Vagina (tissue), 2 donors: ENCODE results near the gene STIM2. TPM values are rescaled to one million over a fixed set of nuclear protein-coding genes. Genes with fewer than 3 reads are reported as not detected.
"Not testable (repeated sequence)": the region's sequence is repeated elsewhere in the genome, so short reads cannot be mapped to it uniquely, and the experiment has no call there.

ENCODE experiments used
- DNase-seq, 2 donors: peaks; one replicate each; pipeline ENCODE4 v3.0.0-alpha.2; 2017; ENCODE audit errors: extremely low spot score in 2 of 2
- H3K27ac ChIP-seq: fragments of 200-600 bp; sonication (generic); one replicate; pipeline ENCODE4 v1.5.1; 2019
- H3K27me3 ChIP-seq: fragments of 200-600 bp; sonication (generic); one replicate; pipeline ENCODE4 v1.5.1; 2019
- H3K36me3 ChIP-seq, 2 donors: fragments of 200-600 bp; sonication (generic); one replicate each; pipeline ENCODE4 v1.5.1; 2017 to 2019
- H3K4me1 ChIP-seq: fragments of 200-600 bp; sonication (generic); one replicate; pipeline ENCODE4 v1.5.1; 2019
- H3K4me3 ChIP-seq, 2 donors: fragments of 200-600 bp; sonication (generic); 1 replicate in 1 of 2; 2 replicates in 1 of 2; pipeline ENCODE4 v1.5.1; 2016 to 2019
- H3K9me3 ChIP-seq: fragments of 200-600 bp; sonication (generic); one replicate; pipeline ENCODE4 v1.5.1; 2019
- CTCF ChIP-seq, 3 experiments: fragments of 450-650 bp in 2 of 3; fragments of 200-600 bp in 1 of 3; sonication (generic) in 1 of 3; IDR thresholded peaks; one replicate each; pipeline ENCODE4 v1.5.1; 2017 to 2019; ENCODE audit warnings: antibody characterized with exemption in 3 of 3, mild to moderate bottlenecking in 2 of 3, moderate library complexity in 2 of 3
- POLR2A ChIP-seq, 2 donors: fragments of 450-650 bp; IDR thresholded peaks; one replicate each; pipeline ENCODE4 v1.6.1; 2017; ENCODE audit warnings: antibody characterized with exemption in 2 of 2, mild to moderate bottlenecking in 2 of 2, moderate library complexity in 2 of 2
- POLR2AphosphoS5 ChIP-seq, 2 donors: sonication (generic); formaldehyde crosslinking; IDR thresholded peaks; one replicate each; pipeline ENCODE4 v1.9.0; 2017; ENCODE audit warnings: antibody characterized with exemption in 2 of 2, mild to moderate bottlenecking in 2 of 2, low read depth in 1 of 2; ENCODE audit not compliant: insufficient read depth in 1 of 2
- intact Hi-C: fragments of 100-400 bp; cut with DNase I; formaldehyde crosslinking; loops from one replicate; pipeline ENCODE4 v1.15.1; 2023
- total RNA-seq: library from RNA; depleted of rRNA; stranded (reverse); fragments of >200 nt; gene quantifications from one replicate; pipeline ENCODE4 v1.2.3, GENCODE V29; 2016

The STIM2 gene
- total RNA-seq, 1 donor from 2014 or later: 39.5 TPM

- no peak for TF ChIP-seq POLR2AphosphoS5 (IDR thresholded peaks at IDR 0.05; ENCODE audit: insufficient read depth in 1 of 2, low read depth in 1 of 2)
- no peak for TF ChIP-seq POLR2A (IDR thresholded peaks at IDR 0.05)
- TF ChIP-seq CTCF (IDR thresholded peaks at IDR 0.05): no peak
- Histone ChIP-seq H3K27me3 (no peaks in the 10 kb centered on the region), H3K27ac (no peak overlapping the region), H3K36me3 (peaks cover 0 to 4% of the 10 kb centered on the region in 2 donors), H3K9me3 (no peaks in the 10 kb centered on the region), H3K4me3 (no peak overlapping the region), H3K4me1 (no peaks in the 10 kb centered on the region)
- intact Hi-C loops: no loop called here
- DNase-seq: no peak
Observed at GRCh38 chr4:27020603-27021002, 160.0 kb downstream of the STIM2 start.

DNA sequence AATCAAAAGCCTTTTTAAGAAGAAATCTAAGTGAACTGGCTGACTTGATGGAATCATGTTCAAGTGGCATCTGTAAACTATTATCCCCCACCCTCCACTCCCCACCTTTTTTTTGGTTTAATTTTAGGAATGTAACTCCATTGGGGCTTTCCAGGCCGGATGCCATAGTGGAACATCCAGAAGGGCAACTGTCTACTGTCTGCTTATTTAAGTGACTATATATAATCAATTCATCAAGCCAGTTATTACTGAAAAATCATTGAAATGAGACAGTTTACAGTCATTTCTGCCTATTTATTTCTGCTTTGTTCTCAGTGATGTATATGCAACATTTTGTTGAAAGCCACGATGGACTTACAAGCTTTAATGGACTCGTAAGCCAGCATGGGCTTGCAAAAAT is 162.3 kb downstream of the STIM2 start:
- Histone ChIP-seq H3K4me3 (no peak overlapping the region), H3K36me3 (peaks cover 0 to 4% of the 10 kb centered on the region in 2 donors), H3K27me3 (no peaks in the 10 kb centered on the region), H3K27ac (no peak overlapping the region), H3K9me3 (no peaks in the 10 kb centered on the region), H3K4me1 (no peaks in the 10 kb centered on the region)
- TF ChIP-seq CTCF (IDR thresholded peaks at IDR 0.05) (no peak), POLR2A (IDR thresholded peaks at IDR 0.05) (no peak), POLR2AphosphoS5 (IDR thresholded peaks at IDR 0.05; ENCODE audit: insufficient read depth in 1 of 2, low read depth in 1 of 2) (no peak)
- intact Hi-C loops: no loop called here
- no peak for DNase-seq

DNA sequence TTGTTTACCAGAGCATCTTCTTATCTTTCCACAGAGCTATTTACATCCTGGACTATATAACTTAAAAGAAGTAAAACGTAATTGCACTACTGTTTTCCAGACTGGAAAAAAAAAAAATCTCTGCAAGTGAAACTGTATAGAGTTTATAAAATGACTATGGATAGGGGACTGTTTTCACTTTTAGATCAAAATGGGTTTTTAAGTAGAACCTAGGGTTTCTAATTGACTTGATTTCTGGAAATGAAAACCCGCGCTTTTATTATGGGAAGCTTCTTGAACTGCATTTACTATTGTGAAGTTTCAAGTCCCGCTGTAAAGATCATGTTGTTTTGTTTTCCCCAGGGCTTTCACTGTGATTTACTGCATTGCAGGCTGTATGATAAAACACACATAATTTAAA is 162.7 kb downstream of the STIM2 start:
- no peaks in the 10 kb centered on the region for H3K4me1 ChIP-seq
- no peak for DNase-seq
- no peaks in the 10 kb centered on the region for H3K9me3 ChIP-seq
- H3K4me3 ChIP-seq: no peak overlapping the region
- intact Hi-C loops: no loop called here
- H3K27me3 ChIP-seq: no peaks in the 10 kb centered on the region
- H3K27ac ChIP-seq: no peak overlapping the region
- H3K36me3 ChIP-seq: peaks cover 0 to 4% of the 10 kb centered on the region in 2 donors
- TF ChIP-seq POLR2A (IDR thresholded peaks at IDR 0.05): no peak
- no peak for TF ChIP-seq POLR2AphosphoS5 (IDR thresholded peaks at IDR 0.05; ENCODE audit: insufficient read depth in 1 of 2, low read depth in 1 of 2)
- no peak for TF ChIP-seq CTCF (IDR thresholded peaks at IDR 0.05)

GRCh38 chr4:27024805-27025204 is 164.2 kb downstream of the STIM2 start:
- intact Hi-C loops: no loop called here
- no peaks in the 10 kb centered on the region for H3K27me3 ChIP-seq
- H3K36me3 ChIP-seq: peaks cover 0 to 4% of the 10 kb centered on the region in 2 donors
- no peak for DNase-seq
- H3K27ac ChIP-seq: no peak overlapping the region
- H3K4me1 ChIP-seq: no peaks in the 10 kb centered on the region
- H3K9me3 ChIP-seq: no peaks in the 10 kb centered on the region
- no peak overlapping the region for H3K4me3 ChIP-seq
- TF ChIP-seq POLR2A (IDR thresholded peaks at IDR 0.05) (no peak), CTCF (IDR thresholded peaks at IDR 0.05) (no peak), POLR2AphosphoS5 (IDR thresholded peaks at IDR 0.05; ENCODE audit: insufficient read depth in 1 of 2, low read depth in 1 of 2) (no peak)

DNA sequence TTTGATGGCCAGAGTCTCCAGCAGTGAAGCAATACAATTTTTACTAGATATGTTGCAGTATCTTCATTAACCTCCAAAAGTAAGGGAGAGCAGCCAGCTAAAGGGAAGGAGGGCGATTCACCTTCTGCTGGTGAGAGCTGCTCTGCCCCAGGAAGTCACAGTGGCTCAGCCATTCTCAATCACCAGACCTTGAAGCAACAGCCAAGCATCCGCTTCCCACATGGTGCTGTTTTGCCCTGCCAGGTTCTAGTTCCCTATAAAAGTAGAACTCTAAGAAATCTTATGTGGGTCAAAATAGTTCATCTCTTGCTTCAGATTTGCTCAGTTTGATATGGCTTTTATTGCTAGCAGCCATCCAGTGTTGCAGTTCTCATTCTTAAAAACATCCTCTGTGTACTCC is 166.8 kb downstream of the STIM2 start:
- H3K4me3 ChIP-seq: no peak overlapping the region
- no peaks in the 10 kb centered on the region for H3K27me3 ChIP-seq
- intact Hi-C loops: no loop called here
- no peak for TF ChIP-seq POLR2A (IDR thresholded peaks at IDR 0.05)
- TF ChIP-seq POLR2AphosphoS5 (IDR thresholded peaks at IDR 0.05; ENCODE audit: insufficient read depth in 1 of 2, low read depth in 1 of 2): no peak
- TF ChIP-seq CTCF (IDR thresholded peaks at IDR 0.05): no peak
- H3K27ac ChIP-seq: no peak overlapping the region
- no peaks in the 10 kb centered on the region for H3K4me1 ChIP-seq
- DNase-seq: no peak
- no peaks in the 10 kb centered on the region for H3K9me3 ChIP-seq
- H3K36me3 ChIP-seq: peaks cover 0 to 4% of the 10 kb centered on the region in 2 donors

- H3K9me3 ChIP-seq, DNase-seq, H3K27ac ChIP-seq, H3K27me3 ChIP-seq, H3K36me3 ChIP-seq, H3K4me1 ChIP-seq, H3K4me3 ChIP-seq, intact Hi-C loops: not testable (repeated sequence)
Observed at GRCh38 chr4:27035127-27035526, 174.5 kb downstream of the STIM2 start.
